HepG2 (cell line): ENCODE measurements around the gene TAB2. TPM values are rescaled to one million over a fixed set of nuclear protein-coding genes. Genes with fewer than 3 reads are reported as not detected.

Experiments used
- ATAC-seq: fragments of 200-7000 bp; cut with Tn5 transposase; 3 replicates; pipeline ENCODE4 v1.9.1; 2020; ENCODE audit warnings: mild to moderate bottlenecking, moderate library complexity
- BruUV-seq: library from RNA; stranded (reverse); fragments of 400-500 nt; replicated peaks from 2 replicates; lab custom pipeline; 2021; lab: Mats Ljungman, UMichigan
- CTCF ChIA-PET: fragments of 300-600 bp; formaldehyde crosslinking; extraction: SDS; loops from one replicate; lab custom pipeline; 2021; ENCODE audit warnings: low total read pairs, inconsistent platforms, low intra/inter-chr PET ratio; lab: Yijun Ruan, JAX
- POLR2A ChIA-PET: fragments of 350-600 bp; sonication (Branson Sonifier 250); formaldehyde crosslinking; loops from one replicate; lab custom pipeline; 2020; ENCODE audit warnings: antibody characterized with exemption, inconsistent platforms; lab: Yijun Ruan, JAX
- DNase-seq: peaks from one replicate; pipeline ENCODE4 v3.0.0-alpha.2; 2015; ENCODE audit warnings: low spot score
- FAIRE-seq: peaks from 3 replicates; lab custom pipeline; 2011; peaks lifted over from hg19 to GRCh38; lab: Jason Lieb, UNC
- H2AFZ ChIP-seq: one replicate; pipeline ENCODE4 v1.6.1; 2011; ENCODE audit warnings: low read length, inconsistent platforms
- H3K27ac ChIP-seq: fragments of 300-600 bp; 3 replicates; pipeline ENCODE4 v1.8.0; 2011; ENCODE audit warnings: mixed run types, mild to moderate bottlenecking, mixed read lengths, low read length, inconsistent platforms; ENCODE audit not compliant: insufficient read depth; ENCODE audit errors: extremely low read length
- H3K27me3 ChIP-seq, 2 experiments: fragments of 200-600 bp in 1 of 2; 2 replicates in 1 of 2; 3 replicates in 1 of 2; pipeline versions ENCODE4 v1.6.0 to v1.8.0; 2011; ENCODE audit warnings: low read length in 2 of 2, mild to moderate bottlenecking in 2 of 2, moderate library complexity in 2 of 2, inconsistent platforms in 1 of 2; ENCODE audit not compliant: insufficient read depth in 2 of 2, control insufficient read depth in 1 of 2
- H3K36me3 ChIP-seq, 2 experiments: fragments of 200-600 bp in 1 of 2; replicated peaks in 1 of 2; 2 replicates in 1 of 2; 3 replicates in 1 of 2; pipeline versions ENCODE4 v1.5.1 to v1.8.0; 2011; ENCODE audit warnings: low read length in 2 of 2, inconsistent platforms in 1 of 2; ENCODE audit not compliant: insufficient read depth in 2 of 2, control insufficient read depth in 1 of 2
- H3K4me1 ChIP-seq: 2 replicates; pipeline ENCODE4 v1.5.1; 2012; ENCODE audit warnings: low read length, inconsistent platforms; ENCODE audit not compliant: insufficient read depth
- H3K4me2 ChIP-seq: 2 replicates; pipeline ENCODE4 v1.6.0; 2011; ENCODE audit warnings: low read depth, low read length, inconsistent platforms
- H3K4me3 ChIP-seq, 3 experiments: fragments of 200-600 bp in 1 of 3; sonication (generic), shearing (Covaris generic) in 1 of 3; replicated peaks in 1 of 3; 2 replicates each; pipeline ENCODE4 v1.5.1; 2011 to 2016; ENCODE audit warnings: low read length in 3 of 3, inconsistent platforms in 2 of 3, low read depth in 2 of 3, mild to moderate bottlenecking in 2 of 3, control low read depth in 1 of 3, mixed read lengths in 1 of 3; ENCODE audit not compliant: insufficient read depth in 1 of 3
- H3K79me2 ChIP-seq: one replicate; pipeline ENCODE4 v1.6.1; 2011; ENCODE audit warnings: low read length, inconsistent platforms; ENCODE audit not compliant: insufficient read depth
- H3K9ac ChIP-seq: 2 replicates; pipeline ENCODE4 v1.6.0; 2011; ENCODE audit warnings: mild to moderate bottlenecking, low read depth, low read length, inconsistent platforms; ENCODE audit not compliant: insufficient read depth
- H3K9me3 ChIP-seq: 2 replicates; pipeline ENCODE4 v1.5.1; 2012; ENCODE audit warnings: mild to moderate bottlenecking, low read length
- H4K20me1 ChIP-seq: 2 replicates; pipeline ENCODE4 v1.6.0; 2011; ENCODE audit warnings: inconsistent platforms, mild to moderate bottlenecking, low read length, moderate library complexity; ENCODE audit not compliant: insufficient read depth
- ARNT2 ChIP-seq: sonication (generic); formaldehyde crosslinking; IDR thresholded peaks from 2 replicates; pipeline ENCODE4 v1.8.0; 2022; ENCODE audit warnings: mild to moderate bottlenecking, low read depth, missing genetic modification reagents, moderate library complexity
- MEIS2 ChIP-seq: sonication (generic); formaldehyde crosslinking; IDR thresholded peaks from 2 replicates; pipeline ENCODE4 v1.9.0; 2021; ENCODE audit warnings: mild to moderate bottlenecking, missing genetic modification reagents
- ZFP90 ChIP-seq: sonication (generic); formaldehyde crosslinking; IDR thresholded peaks from 2 replicates; pipeline ENCODE4 v1.8.0; 2022; ENCODE audit warnings: missing genetic modification reagents, mild to moderate bottlenecking, inconsistent platforms, borderline replicate concordance
- ZNF607 ChIP-seq: sonication (generic); formaldehyde crosslinking; IDR thresholded peaks from 2 replicates; pipeline ENCODE4 v1.5.1; 2020; ENCODE audit warnings: missing genetic modification reagents, mild to moderate bottlenecking, borderline replicate concordance
- ZNF850 ChIP-seq: sonication (generic); formaldehyde crosslinking; conservative IDR thresholded peaks from 2 replicates; pipeline ENCODE4 v1.9.0; 2021; ENCODE audit warnings: mild to moderate bottlenecking, missing genetic modification reagents
- WGBS: methylation state at CpG from one replicate; pipeline ENCODE4 v1.1.6; 2017; ENCODE audit warnings: low lambda C conversion rate; 5-methylcytosine and 5-hydroxymethylcytosine counted together
- in situ Hi-C: cut with HindIII; loops from 2 replicates; pipeline ENCODE4 v1.10.0; 2017; ENCODE audit warnings: low pct_unique_long_range_greater_than_20kb; ENCODE audit not compliant: extremely low pct_ligation_motif_present
- intact Hi-C: fragments of 100-400 bp; cut with micrococcal nuclease; formaldehyde crosslinking; loops from one replicate; pipeline ENCODE4 v1.10.0; 2022; ENCODE audit not compliant: unreplicated experiment
- polyA plus RNA-seq, 8 experiments: library from polyadenylated mRNA; depleted of rRNA in 3 of 8; stranded (reverse) in 7 of 8; unstranded in 1 of 8; fragments of >200 nt; fragmentation: Illumina TruSeq in 4 of 8; extraction: Trizol in 4 of 8; gene quantifications; 2 replicates each; pipeline versions ENCODE4 v1.2.1 to v1.2.3, GENCODE V29; 2011 to 2016; ENCODE audit warnings: low read depth in 4 of 8, missing spikeins in 1 of 8, mixed read lengths in 1 of 8; ENCODE audit not compliant: insufficient read depth in 1 of 8
- total RNA-seq, 5 experiments: library from RNA; depleted of rRNA; stranded (reverse); fragments of >200 nt; fragmentation: Illumina TruSeq; extraction: Trizol; gene quantifications; 2 replicates each; pipeline ENCODE4 v1.2.3, GENCODE V29; 2016; ENCODE audit warnings: low read depth in 1 of 5

TAB2 gene
- total and polyA plus RNA-seq, 2 of the 13 experiments (the other 11 are each of a cell fraction or from before 2014, with no cell fraction given), result 23.7 to 50.2 TPM

DNA sequence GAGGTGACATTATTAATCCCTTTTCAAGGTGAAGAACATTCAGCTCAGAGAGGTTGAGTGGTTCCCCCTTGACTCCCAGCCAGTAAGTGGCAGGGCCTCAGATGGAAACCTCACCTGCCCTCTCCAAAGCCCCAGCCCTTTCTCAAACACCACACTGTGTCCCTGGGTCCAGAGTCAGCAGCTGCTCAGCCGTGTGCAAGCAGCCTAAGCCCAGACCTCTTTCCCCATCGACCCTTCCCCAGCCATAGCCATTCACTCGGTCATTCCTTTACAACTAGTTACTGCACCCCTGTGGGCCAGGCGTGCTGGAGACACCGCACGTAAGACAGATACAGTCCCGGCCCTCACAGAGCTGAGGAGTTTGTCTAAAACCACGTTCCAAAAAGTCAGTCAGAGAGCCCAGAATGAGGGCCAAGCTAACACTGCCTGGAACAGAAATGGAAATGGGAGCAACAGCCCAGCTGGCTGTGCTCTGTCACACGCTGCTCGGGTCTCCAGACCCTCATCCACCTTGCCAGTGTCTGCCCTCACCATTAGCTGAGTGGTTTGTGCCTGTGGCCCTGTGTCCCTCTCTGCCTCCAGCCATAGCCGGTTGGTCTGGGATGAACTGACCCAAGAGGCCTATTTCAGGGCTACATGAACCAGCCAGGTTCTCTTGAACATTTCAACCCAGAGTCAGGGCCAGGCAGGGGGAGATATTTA, 137.7 kb downstream of the TAB2 start (continued):
- no peak for TF ChIP-seq ZFP90 (CRISPR knock-in tag)

DNA sequence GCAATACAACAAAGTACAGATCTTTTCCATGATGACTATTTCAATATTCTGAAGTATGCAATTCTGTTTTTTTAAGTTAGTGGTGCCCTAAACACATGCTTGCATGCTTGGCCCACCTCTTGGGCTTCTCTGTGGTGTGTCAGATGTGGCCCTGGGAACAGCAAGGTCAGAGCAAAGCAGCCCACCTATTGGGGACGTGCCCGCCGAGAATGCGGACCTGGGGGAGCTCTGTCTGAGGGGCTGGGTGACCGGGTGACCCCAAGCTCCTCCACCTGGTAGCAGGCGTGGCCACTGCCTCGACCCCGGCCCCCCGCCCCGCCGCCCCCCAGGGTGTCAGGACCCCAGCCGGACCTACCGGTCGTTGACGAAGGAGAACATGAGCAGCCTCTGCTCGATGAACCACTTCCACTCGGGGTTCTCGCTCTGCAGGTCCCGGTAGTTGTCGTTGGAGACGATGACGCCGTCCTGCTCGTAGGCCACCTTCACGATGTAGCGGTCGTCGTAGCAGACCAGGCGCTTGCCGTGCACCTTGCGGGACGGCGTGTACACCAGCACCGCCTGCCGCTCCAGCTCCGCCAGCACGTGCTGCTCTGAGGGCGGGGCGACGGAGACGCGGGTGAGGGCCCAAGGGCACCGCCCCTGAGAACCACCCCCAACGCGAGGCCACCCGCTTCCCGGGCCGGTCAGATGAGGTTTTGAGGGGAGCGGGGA, 139.0 kb downstream of the TAB2 start:
- ATAC-seq, result no peak
- no TSS peak for BruUV-seq
- Histone ChIP-seq H3K27me3 (no peaks in the 10 kb centered on the region), H4K20me1 (no peaks in the 10 kb centered on the region), H3K4me2 (no peak overlapping the region), H3K9ac (no peak overlapping the region), H2AFZ (no peak overlapping the region), H3K4me1 (peaks cover 32% of the 10 kb centered on the region), H3K27ac (no peak overlapping the region), H3K79me2 (no peaks in the 10 kb centered on the region), H3K36me3 (no peaks in the 10 kb centered on the region; a peak in 1 of 5 replicates), H3K4me3 (no peak overlapping the region), H3K9me3 (no peaks in the 10 kb centered on the region)
- intact Hi-C loops, result no loop called here
- ChIA-PET CTCF (no interaction called here), POLR2A (no interaction called here)
- no peak for DNase-seq
- TF ChIP-seq ZNF607 (no peak), ARNT2 (CRISPR knock-in tag) (no peak), ZNF850 (no peak), MEIS2 (CRISPR knock-in tag) (no peak)
- 97% methylated on average over 47 of the region's 49 CpGs for WGBS
- FAIRE-seq, result no peak
- in situ Hi-C loops, result no loop called here
